ENCODE measurements around the gene ADK. TPM values are rescaled to one million over a fixed set of nuclear protein-coding genes. Genes with fewer than 3 reads are reported as not detected.
"Not testable (repeated sequence)": the region's sequence is repeated elsewhere in the genome, so short reads cannot be mapped to it uniquely, and the experiment has no call there.

The ADK gene
- total RNA-seq, 3 donors from 2014 or later = 27.2 to 50.8 (median 40.0) TPM

- Histone ChIP-seq H3K27me3 (no peaks in the 10 kb centered on the region), H3K4me1 (no peaks in the 10 kb centered on the region), H3K27ac (no peak overlapping the region), H3K9me3 (no peaks in the 10 kb centered on the region), H3K36me3 (no peaks in the 10 kb centered on the region), H3K4me3 (no peak overlapping the region)
- no peak for DNase-seq (ENCODE audit: low spot score in 2 of 2)
- intact Hi-C loops (cut with DNase I; ENCODE audit: low total_unique reads) = no loop called here
- TF ChIP-seq POLR2A (IDR thresholded peaks at IDR 0.05) = no peak
- TF ChIP-seq CTCF (IDR thresholded peaks at IDR 0.05) = no peak
- no peak for TF ChIP-seq POLR2AphosphoS5 (IDR thresholded peaks at IDR 0.05)
Measured at GRCh38 chr10:74575912-74576311, 424.9 kb downstream of the ADK start.

- Histone ChIP-seq H3K9me3 (no peaks in the 10 kb centered on the region), H3K27ac (no peak overlapping the region), H3K4me1 (no peaks in the 10 kb centered on the region), H3K36me3 (no peaks in the 10 kb centered on the region), H3K4me3 (no peak overlapping the region), H3K27me3 (no peaks in the 10 kb centered on the region)
- intact Hi-C loops (cut with DNase I; ENCODE audit: low total_unique reads) = no loop called here
- DNase-seq (ENCODE audit: low spot score in 2 of 2) = no peak
- TF ChIP-seq CTCF (IDR thresholded peaks at IDR 0.05) (no peak), POLR2AphosphoS5 (IDR thresholded peaks at IDR 0.05) (no peak), POLR2A (IDR thresholded peaks at IDR 0.05) (no peak)
Measured at GRCh38 chr10:74576586-74576985, 425.6 kb downstream of the ADK start.

GRCh38 chr10:74580438-74580837, 429.4 kb downstream of the ADK start:
- DNase-seq (ENCODE audit: low spot score in 2 of 2); H3K27ac ChIP-seq; H3K4me1 ChIP-seq; H3K36me3 ChIP-seq; H3K4me3 ChIP-seq; H3K9me3 ChIP-seq; H3K27me3 ChIP-seq; intact Hi-C loops (cut with DNase I; ENCODE audit: low total_unique reads): not testable (repeated sequence)

GRCh38 chr10:74582566-74582965, 431.5 kb downstream of the ADK start:
- Histone ChIP-seq H3K4me1 (no peaks in the 10 kb centered on the region), H3K27ac (no peak overlapping the region), H3K9me3 (no peaks in the 10 kb centered on the region), H3K4me3 (no peak overlapping the region), H3K27me3 (no peaks in the 10 kb centered on the region), H3K36me3 (no peaks in the 10 kb centered on the region)
- intact Hi-C loops (cut with DNase I; ENCODE audit: low total_unique reads) = no loop called here
- no peak for DNase-seq (ENCODE audit: low spot score in 2 of 2)
- TF ChIP-seq POLR2A (IDR thresholded peaks at IDR 0.05) = no peak
- TF ChIP-seq CTCF (IDR thresholded peaks at IDR 0.05) = no peak
- TF ChIP-seq POLR2AphosphoS5 (IDR thresholded peaks at IDR 0.05) = no peak

GRCh38 chr10:74585231-74586087, 434.4 kb downstream of the ADK start:
- no peaks in the 10 kb centered on the region for H3K36me3 ChIP-seq
- TF ChIP-seq CTCF (IDR thresholded peaks at IDR 0.05) = no peak
- no peak for TF ChIP-seq POLR2A (IDR thresholded peaks at IDR 0.05)
- no peak for TF ChIP-seq POLR2AphosphoS5 (IDR thresholded peaks at IDR 0.05)
- DNase-seq (ENCODE audit: low spot score in 2 of 2) = no peak
- H3K27ac ChIP-seq = peak overlapping the region; percentile 59 to 65
- peak overlapping the region in 2 of 3 donors; percentile 8 to 41 for H3K4me3 ChIP-seq
- intact Hi-C loops (cut with DNase I; ENCODE audit: low total_unique reads) = no loop called here
- H3K27me3 ChIP-seq = no peaks in the 10 kb centered on the region
- H3K4me1 ChIP-seq = no peaks in the 10 kb centered on the region
- H3K9me3 ChIP-seq = no peaks in the 10 kb centered on the region

Measured in breast epithelium (tissue), 4 donors.